ENCODE data around the gene LUC7L2. TPM values are rescaled to one million over a fixed set of nuclear protein-coding genes. Genes with fewer than 3 reads are reported as not detected.

Gene LUC7L2
- total and polyA plus RNA-seq, 9 of the 15 experiments (the other 6 are each of a cell fraction or from before 2014, with no cell fraction given) = 56.1 to 207 (median 141) TPM

- Histone ChIP-seq H2AFZ (ENCODE audit: low read depth, low read length) (peak overlapping the region; percentile 32), H3K79me2 (ENCODE audit: control insufficient read depth, insufficient read depth, low read length) (no peaks in the 10 kb centered on the region), H3K4me3 (no peak overlapping the region), H3K9ac (ENCODE audit: insufficient read depth in 1 of 2, low read depth in 2 of 2, low read length in 2 of 2) (no peak overlapping the region), H3K9me3 (replicated peaks; ENCODE audit: control insufficient read depth, insufficient read depth, low read depth, low read length) (no peaks in the 10 kb centered on the region), H3K9me1 (ENCODE audit: control insufficient read depth, insufficient read depth, low read length) (no peaks in the 10 kb centered on the region), H3K4me2 (ENCODE audit: insufficient read depth, low read length) (no peak overlapping the region), H4K20me1 (replicated peaks; ENCODE audit: control insufficient read depth, insufficient read depth, low read length) (no peaks in the 10 kb centered on the region), H3K27ac (ENCODE audit: extremely low read depth, low read depth, low read length) (no peak overlapping the region), H3K4me1 (replicated peaks in 1 of 2; ENCODE audit: control insufficient read depth in 2 of 2, insufficient read depth in 2 of 2, low read length in 2 of 2) (peaks cover 0 to 6% of the 10 kb centered on the region in 2 experiments; a peak in 4 of 5 replicates), H3K27me3 (ENCODE audit: control insufficient read depth in 2 of 2, insufficient read depth in 2 of 2, low read length in 2 of 2) (no peaks in the 10 kb centered on the region), H3K36me3 (ENCODE audit: control insufficient read depth, insufficient read depth, low read length) (no peaks in the 10 kb centered on the region)
- no peak for DNase-seq (ENCODE audit: extremely low read depth in 1 of 4, low spot score in 3 of 4)
- no peak for ATAC-seq
- no peak for FAIRE-seq
- no TSS peak for BruUV-seq (replicated peaks)
- intact Hi-C loops (cut with micrococcal nuclease) = no loop called here
- WGBS (ENCODE audit: insufficient coverage, low coverage, missing lambda C conversion rate) = 31% methylated on average over 5 of the region's 5 CpGs
- in situ Hi-C loops (cut with MboI) = no loop called here
- POLR2A ChIA-PET = interaction anchor here (0.7 to 1.2 kb wide), 2 partner anchors 13 to 19 kb away, joined by 3 to 6 read pairs; no protein-coding TSS in a partner anchor
- CTCF ChIA-PET (ENCODE audit: low intra/inter-chr PET ratio) = interaction anchor here (0.5 kb wide), 1 partner anchor 8 kb away, joined by 3 read pairs; no protein-coding TSS in a partner anchor
- TF ChIP-seq CBX2 (IDR thresholded peaks at IDR 0.05; ENCODE audit: insufficient read depth, low read length, poor library complexity, severe bottlenecking) (no peak), ZNF512 (tag; IDR thresholded peaks at IDR 0.05) (no peak), GTF2B (IDR thresholded peaks at IDR 0.05; ENCODE audit: extremely low read depth, insufficient read length) (no peak), RCOR1 (IDR thresholded peaks at IDR 0.05; ENCODE audit: borderline replicate concordance in 1 of 2, low read depth in 2 of 2, low read length in 2 of 2) (0 out of 4 replicates have a peak, but pooled peaks of 1 of the 2 experiments have one; percentile 33), BRD4 (IDR thresholded peaks at IDR 0.05) (0 out of 2 replicates have a peak, but pooled peaks have one; percentile 7), SIN3A (IDR thresholded peaks at IDR 0.05; ENCODE audit: borderline replicate concordance in 2 of 2, control insufficient read depth in 1 of 2, low read depth in 2 of 2, low read length in 2 of 2) (no peak), ZNF785 (CRISPR knock-in tag; IDR thresholded peaks at IDR 0.05) (no peak), ETS2 (tag; IDR thresholded peaks at IDR 0.05; ENCODE audit: borderline replicate concordance, poor library complexity, severe bottlenecking) (no peak), FOXK1 (CRISPR knock-in tag; IDR thresholded peaks at IDR 0.05; ENCODE audit: borderline replicate concordance) (no peak), LEF1 (IDR thresholded peaks at IDR 0.05) (peak; percentile 30; the same call in 1 of the 2 replicates), BACH1 (tag; IDR thresholded peaks at IDR 0.05) (no peak), MYNN (IDR thresholded peaks at IDR 0.05) (no peak), MYNN (CRISPR knock-in tag; IDR thresholded peaks at IDR 0.05) (no peak), GATA2 (CRISPR knock-in tag; IDR thresholded peaks at IDR 0.05) (peak; percentile 44; the same call in 1 of the 2 replicates), ADNP (tag; IDR thresholded peaks at IDR 0.05) (no peak), CTBP1 (IDR thresholded peaks at IDR 0.05; ENCODE audit: borderline replicate concordance) (peak; percentile 40; the same call in 1 of the 2 replicates)
- TF ChIP-seq, protein P1, sequence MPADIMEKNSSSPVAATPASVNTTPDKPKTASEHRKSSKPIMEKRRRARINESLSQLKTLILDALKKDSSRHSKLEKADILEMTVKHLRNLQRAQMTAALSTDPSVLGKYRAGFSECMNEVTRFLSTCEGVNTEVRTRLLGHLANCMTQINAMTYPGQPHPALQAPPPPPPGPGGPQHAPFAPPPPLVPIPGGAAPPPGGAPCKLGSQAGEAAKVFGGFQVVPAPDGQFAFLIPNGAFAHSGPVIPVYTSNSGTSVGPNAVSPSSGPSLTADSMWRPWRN (IDR thresholded peaks at IDR 0.05; ENCODE audit: low read depth) = 0 out of 2 replicates have a peak, but pooled peaks have one; percentile 20
- TF ChIP-seq, protein P2, sequence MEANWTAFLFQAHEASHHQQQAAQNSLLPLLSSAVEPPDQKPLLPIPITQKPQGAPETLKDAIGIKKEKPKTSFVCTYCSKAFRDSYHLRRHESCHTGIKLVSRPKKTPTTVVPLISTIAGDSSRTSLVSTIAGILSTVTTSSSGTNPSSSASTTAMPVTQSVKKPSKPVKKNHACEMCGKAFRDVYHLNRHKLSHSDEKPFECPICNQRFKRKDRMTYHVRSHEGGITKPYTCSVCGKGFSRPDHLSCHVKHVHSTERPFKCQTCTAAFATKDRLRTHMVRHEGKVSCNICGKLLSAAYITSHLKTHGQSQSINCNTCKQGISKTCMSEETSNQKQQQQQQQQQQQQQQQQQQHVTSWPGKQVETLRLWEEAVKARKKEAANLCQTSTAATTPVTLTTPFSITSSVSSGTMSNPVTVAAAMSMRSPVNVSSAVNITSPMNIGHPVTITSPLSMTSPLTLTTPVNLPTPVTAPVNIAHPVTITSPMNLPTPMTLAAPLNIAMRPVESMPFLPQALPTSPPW (CRISPR knock-in tag; IDR thresholded peaks at IDR 0.05) = no peak
Observed at GRCh38 chr7:139317939-139318505, 41.7 kb upstream of the LUC7L2 start.
